ENCODE results near the gene ANP32E. TPM values are rescaled to one million over a fixed set of nuclear protein-coding genes. Genes with fewer than 3 reads are reported as not detected.

Gene ANP32E
- total RNA-seq, 1 donor from 2014 or later = 27.9 TPM

DNA sequence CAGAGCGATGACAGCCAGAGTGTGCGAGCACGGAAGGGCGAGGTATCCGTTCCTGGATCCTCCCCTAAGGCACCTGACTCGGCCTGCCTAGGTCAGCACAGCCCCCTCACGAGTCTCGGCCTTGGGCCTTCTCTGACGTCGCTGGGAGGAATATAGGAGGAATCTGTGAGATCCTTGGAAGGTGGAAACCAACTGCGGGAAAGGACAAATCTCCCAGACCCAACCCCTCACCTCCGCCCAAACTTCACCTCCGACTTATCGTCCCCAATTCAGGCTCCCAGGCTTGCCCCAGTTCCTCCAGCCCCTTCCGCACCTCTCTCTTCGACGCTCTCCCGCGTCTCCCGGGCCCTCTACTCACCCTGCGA lies 32.4 kb upstream of the ANP32E start:
- Histone ChIP-seq H3K4me3 (peak overlapping the region; percentile 95), H3K27ac (peak overlapping the region; percentile 92), H3K9me3 (no peaks in the 10 kb centered on the region), H3K36me3 (peaks cover 34% of the 10 kb centered on the region), H3K27me3 (ENCODE audit: low read depth) (no peaks in the 10 kb centered on the region), H3K4me1 (peaks cover 33% of the 10 kb centered on the region)
- peak; percentile 72 to 79 for ATAC-seq
- intact Hi-C loops (cut with DNase I) = no loop called here
- TF ChIP-seq, protein P1, sequence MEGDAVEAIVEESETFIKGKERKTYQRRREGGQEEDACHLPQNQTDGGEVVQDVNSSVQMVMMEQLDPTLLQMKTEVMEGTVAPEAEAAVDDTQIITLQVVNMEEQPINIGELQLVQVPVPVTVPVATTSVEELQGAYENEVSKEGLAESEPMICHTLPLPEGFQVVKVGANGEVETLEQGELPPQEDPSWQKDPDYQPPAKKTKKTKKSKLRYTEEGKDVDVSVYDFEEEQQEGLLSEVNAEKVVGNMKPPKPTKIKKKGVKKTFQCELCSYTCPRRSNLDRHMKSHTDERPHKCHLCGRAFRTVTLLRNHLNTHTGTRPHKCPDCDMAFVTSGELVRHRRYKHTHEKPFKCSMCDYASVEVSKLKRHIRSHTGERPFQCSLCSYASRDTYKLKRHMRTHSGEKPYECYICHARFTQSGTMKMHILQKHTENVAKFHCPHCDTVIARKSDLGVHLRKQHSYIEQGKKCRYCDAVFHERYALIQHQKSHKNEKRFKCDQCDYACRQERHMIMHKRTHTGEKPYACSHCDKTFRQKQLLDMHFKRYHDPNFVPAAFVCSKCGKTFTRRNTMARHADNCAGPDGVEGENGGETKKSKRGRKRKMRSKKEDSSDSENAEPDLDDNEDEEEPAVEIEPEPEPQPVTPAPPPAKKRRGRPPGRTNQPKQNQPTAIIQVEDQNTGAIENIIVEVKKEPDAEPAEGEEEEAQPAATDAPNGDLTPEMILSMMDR (IDR thresholded peaks at IDR 0.05) = no peak
- DNase-seq = peak; percentile 64

DNA sequence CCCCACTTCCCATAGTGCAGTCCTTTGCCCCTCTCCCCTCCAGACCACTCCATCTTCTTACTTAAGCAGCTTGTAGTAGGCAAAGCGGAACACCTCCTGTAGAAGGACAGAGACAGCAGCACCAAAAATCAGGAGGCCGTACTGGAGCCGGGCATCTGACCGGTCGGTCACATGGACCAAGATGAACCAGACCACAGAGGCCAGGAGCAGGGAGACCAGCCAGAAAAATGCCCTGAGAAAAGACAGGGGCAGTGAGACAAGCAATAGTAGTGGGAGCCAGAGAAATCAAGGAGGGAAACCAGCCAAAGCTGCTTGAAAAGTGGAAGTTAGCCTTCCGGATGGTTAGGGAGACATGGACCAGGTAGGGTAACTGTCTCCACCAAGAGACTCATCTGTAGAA lies 32.0 kb upstream of the ANP32E start:
- TF ChIP-seq, protein P1 (IDR thresholded peaks at IDR 0.05) = no peak
- no peak for ATAC-seq
- peaks cover 29% of the 10 kb centered on the region for H3K4me1 ChIP-seq
- no peak for DNase-seq
- H3K27me3 ChIP-seq (ENCODE audit: low read depth) = no peaks in the 10 kb centered on the region
- H3K9me3 ChIP-seq = no peaks in the 10 kb centered on the region
- H3K27ac ChIP-seq = peak overlapping the region; percentile 92
- intact Hi-C loops (cut with DNase I) = no loop called here
- peaks cover 34% of the 10 kb centered on the region for H3K36me3 ChIP-seq
- peak overlapping the region; percentile 95 for H3K4me3 ChIP-seq

DNA sequence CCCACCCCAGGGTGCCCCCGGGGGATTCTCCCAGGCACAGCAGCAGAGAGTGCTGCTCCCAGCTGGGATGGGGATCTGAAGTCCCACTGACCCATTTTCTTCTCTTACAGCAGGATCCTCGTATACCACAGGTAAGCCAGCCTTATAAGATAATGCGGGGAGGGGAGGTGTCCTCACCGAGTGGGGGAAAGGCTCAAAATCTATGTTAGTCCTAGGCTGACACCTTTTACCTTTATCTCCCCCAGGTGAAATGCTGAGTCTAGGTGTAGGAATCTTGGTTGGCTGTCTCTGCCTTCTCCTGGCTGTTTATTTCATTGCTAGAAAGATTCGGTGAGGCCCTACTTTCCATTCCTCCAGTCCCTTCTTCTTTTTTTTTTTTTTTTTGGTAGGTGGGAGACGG lies 27.6 kb upstream of the ANP32E start:
- TF ChIP-seq, protein P1 (IDR thresholded peaks at IDR 0.05) = no peak
- ATAC-seq = no peak
- Histone ChIP-seq H3K4me3 (no peak overlapping the region), H3K4me1 (peaks cover 15% of the 10 kb centered on the region), H3K27ac (no peak overlapping the region), H3K36me3 (peaks cover 34% of the 10 kb centered on the region), H3K27me3 (ENCODE audit: low read depth) (peaks cover 7% of the 10 kb centered on the region), H3K9me3 (no peaks in the 10 kb centered on the region)
- intact Hi-C loops (cut with DNase I) = no loop called here
- no peak for DNase-seq

DNA sequence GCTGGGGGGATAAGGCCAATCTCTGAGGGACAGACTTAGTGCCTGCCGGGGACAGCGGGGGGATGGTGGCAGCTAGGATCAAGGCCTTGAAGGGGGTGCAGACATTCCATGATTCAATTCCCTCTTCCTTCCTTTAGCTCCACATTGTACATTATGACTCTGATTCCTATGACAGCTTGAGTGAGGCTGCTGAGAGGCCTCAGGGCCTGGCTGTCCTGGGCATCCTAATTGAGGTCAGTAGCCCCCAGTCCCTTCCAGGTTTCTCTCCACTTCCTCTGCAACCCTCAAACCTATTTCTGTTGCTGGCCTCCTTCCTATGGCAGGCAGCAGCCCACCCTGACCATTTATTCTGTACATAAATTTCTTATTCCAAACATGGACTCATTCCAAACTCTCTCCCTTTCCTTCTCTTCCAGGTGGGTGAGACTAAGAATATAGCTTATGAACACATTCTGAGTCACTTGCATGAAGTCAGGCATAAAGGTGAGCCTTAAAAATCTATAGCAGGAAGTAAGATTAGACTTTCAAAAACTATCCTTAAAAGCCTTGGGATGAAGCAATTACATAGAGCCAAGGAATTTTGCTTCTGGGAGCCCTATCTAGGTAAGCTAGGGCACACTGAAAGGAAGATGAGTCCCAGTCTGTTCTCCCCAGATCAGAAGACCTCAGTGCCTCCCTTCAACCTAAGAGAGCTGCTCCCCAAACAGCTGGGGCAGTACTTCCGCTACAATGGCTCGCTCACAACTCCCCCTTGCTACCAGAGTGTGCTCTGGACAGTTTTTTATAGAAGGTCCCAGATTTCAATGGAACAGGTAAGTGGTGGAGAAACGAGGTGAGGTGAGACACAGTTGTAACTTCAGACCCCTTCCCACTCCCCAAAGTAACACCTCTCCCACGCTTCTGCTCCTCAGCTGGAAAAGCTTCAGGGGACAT lies 26.7 kb upstream of the ANP32E start:
- H3K36me3 ChIP-seq = peaks cover 34% of the 10 kb centered on the region
- H3K4me1 ChIP-seq = peaks cover 9% of the 10 kb centered on the region
- H3K9me3 ChIP-seq = no peaks in the 10 kb centered on the region
- H3K4me3 ChIP-seq = no peak overlapping the region
- TF ChIP-seq, protein P1 (IDR thresholded peaks at IDR 0.05) = no peak
- peaks cover 9% of the 10 kb centered on the region for H3K27me3 ChIP-seq (ENCODE audit: low read depth)
- H3K27ac ChIP-seq = no peak overlapping the region
- intact Hi-C loops (cut with DNase I) = no loop called here
- ATAC-seq (no peak), DNase-seq (no peak)

DNA sequence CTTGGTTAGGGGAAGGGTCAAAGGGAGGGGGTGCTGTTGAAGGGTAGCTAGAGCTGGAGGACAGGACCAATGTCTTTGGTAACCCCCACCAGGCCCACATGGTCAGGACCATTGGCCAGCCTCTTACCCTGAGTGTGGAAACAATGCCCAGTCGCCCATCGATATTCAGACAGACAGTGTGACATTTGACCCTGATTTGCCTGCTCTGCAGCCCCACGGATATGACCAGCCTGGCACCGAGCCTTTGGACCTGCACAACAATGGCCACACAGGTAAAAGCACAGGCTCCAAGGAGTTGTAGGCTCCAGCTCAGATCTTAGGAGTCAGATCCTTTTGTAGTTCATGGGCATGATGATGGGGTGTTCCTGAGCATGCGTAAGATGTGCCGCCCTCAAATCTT lies 25.5 kb upstream of the ANP32E start:
- no peak overlapping the region for H3K27ac ChIP-seq
- H3K9me3 ChIP-seq = no peaks in the 10 kb centered on the region
- DNase-seq (no peak), ATAC-seq (no peak)
- H3K36me3 ChIP-seq = peaks cover 25% of the 10 kb centered on the region
- H3K4me1 ChIP-seq = peaks cover 8% of the 10 kb centered on the region
- intact Hi-C loops (cut with DNase I) = no loop called here
- H3K27me3 ChIP-seq (ENCODE audit: low read depth) = peaks cover 16% of the 10 kb centered on the region
- H3K4me3 ChIP-seq = no peak overlapping the region
- TF ChIP-seq, protein P1 (IDR thresholded peaks at IDR 0.05) = no peak

All from lower lobe of right lung (tissue), 2 donors.